Measurements from ENCODE around the gene PYGM.

DNA sequence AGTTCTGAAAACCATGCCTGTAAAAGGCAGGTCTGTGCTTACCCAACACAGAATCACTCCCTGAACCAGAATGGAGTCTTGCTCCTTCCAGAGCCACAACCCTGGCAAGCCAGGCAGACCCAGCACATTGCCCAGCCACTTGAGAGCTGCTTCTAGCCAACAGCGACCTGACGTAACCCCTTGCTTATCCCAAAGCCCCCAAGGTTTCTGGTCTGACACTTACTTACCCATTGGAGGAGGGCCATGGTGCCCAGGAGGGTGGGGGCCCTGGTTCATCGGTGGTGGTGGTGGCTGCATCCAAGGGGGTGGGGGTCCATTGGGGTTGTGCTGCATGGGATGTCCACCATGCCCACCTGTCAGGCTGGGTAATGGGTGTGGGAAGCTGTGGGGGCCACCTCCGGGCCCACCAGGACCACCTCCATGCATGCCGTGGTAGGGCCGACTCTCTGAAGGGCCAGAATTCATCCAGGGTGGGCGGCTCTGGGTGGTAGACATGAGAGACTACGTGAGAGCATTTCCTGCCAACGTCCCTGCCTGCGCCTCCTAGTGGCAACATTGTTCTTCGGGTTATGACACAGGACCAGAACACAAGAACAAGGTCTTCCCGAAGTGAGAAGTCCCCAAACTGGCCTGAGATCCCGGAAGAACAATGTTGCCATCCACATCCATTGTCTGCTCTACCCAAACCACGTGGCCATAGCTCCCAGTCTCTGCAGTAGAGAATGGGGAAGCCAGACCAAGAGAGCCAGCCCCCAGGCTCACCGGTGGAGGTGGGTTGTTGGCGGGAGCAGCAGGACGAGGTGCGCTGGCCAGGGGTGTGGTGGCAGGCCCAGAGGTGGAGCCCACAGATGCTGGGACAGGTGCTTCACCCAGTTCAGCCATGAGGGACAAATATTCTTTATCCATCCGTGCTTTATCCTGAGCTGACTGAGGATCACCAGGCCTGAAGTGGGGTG, 7.8 kb upstream of the PYGM start:
- TF ChIP-seq, protein P1, sequence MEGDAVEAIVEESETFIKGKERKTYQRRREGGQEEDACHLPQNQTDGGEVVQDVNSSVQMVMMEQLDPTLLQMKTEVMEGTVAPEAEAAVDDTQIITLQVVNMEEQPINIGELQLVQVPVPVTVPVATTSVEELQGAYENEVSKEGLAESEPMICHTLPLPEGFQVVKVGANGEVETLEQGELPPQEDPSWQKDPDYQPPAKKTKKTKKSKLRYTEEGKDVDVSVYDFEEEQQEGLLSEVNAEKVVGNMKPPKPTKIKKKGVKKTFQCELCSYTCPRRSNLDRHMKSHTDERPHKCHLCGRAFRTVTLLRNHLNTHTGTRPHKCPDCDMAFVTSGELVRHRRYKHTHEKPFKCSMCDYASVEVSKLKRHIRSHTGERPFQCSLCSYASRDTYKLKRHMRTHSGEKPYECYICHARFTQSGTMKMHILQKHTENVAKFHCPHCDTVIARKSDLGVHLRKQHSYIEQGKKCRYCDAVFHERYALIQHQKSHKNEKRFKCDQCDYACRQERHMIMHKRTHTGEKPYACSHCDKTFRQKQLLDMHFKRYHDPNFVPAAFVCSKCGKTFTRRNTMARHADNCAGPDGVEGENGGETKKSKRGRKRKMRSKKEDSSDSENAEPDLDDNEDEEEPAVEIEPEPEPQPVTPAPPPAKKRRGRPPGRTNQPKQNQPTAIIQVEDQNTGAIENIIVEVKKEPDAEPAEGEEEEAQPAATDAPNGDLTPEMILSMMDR (IDR thresholded peaks at IDR 0.05 in 4 of 5, conservative IDR thresholded peaks at IDR 0.05 in 1 of 5), result peak; percentile 71 to 87 (median 86)
- no peak for TF ChIP-seq POLR2A (IDR thresholded peaks at IDR 0.05)

Data from gastrocnemius medialis (tissue), 4 donors.